Testis (tissue), 3 donors: ENCODE measurements around the gene CHCHD6. TPM values are rescaled to one million over a fixed set of nuclear protein-coding genes. Genes with fewer than 3 reads are reported as not detected.

ENCODE experiments used
- DNase-seq: peaks from one replicate; pipeline ENCODE4 v3.0.0-alpha.2; 2019
- H3K27ac ChIP-seq, 2 donors: fragments of 200-600 bp; sonication (generic); one replicate each; pipeline ENCODE4 v1.5.1; 2019
- H3K27me3 ChIP-seq: fragments of 200-600 bp; sonication (generic); one replicate; pipeline ENCODE4 v1.5.1; 2019
- H3K36me3 ChIP-seq: fragments of 200-600 bp; sonication (generic); one replicate; pipeline ENCODE4 v1.5.1; 2017; ENCODE audit warnings: low read depth; ENCODE audit errors: missing control alignments
- H3K4me1 ChIP-seq: fragments of 200-600 bp; sonication (generic); one replicate; pipeline ENCODE4 v1.5.1; 2019
- H3K4me3 ChIP-seq, 2 donors: fragments of 200-600 bp; sonication (generic); one replicate each; pipeline ENCODE4 v1.5.1; 2017 to 2019
- H3K9me3 ChIP-seq: fragments of 200-600 bp; sonication (generic); one replicate; pipeline ENCODE4 v1.5.1; 2017
- POLR2A ChIP-seq: fragments of 450-650 bp; IDR thresholded peaks from one replicate; pipeline ENCODE4 v1.6.1; 2017; ENCODE audit warnings: antibody characterized with exemption, mild to moderate bottlenecking, moderate library complexity
- WGBS, 2 donors: methylation state at CpG; one replicate each; pipeline ENCODE4 v1.1.5; 2018; 5-methylcytosine and 5-hydroxymethylcytosine counted together
- intact Hi-C: fragments of 100-400 bp; cut with DNase I; formaldehyde crosslinking; loops from one replicate; pipeline ENCODE4 v1.15.1; 2023; ENCODE audit warnings: low total_unique reads
- polyA plus RNA-seq: library from polyadenylated mRNA; stranded (reverse); fragments of 350-450 nt; fragmentation: Illumina TruSeq; extraction: RNeasy Lipid Tissue Mini Kit (QIAGEN cat#74804); gene quantifications from one replicate; pipeline ENCODE4 v1.2.3, GENCODE V29; 2014; ENCODE audit warnings: low read depth, low replicate concordance; ENCODE audit not compliant: insufficient read depth
- total RNA-seq, 2 donors: library from RNA; depleted of rRNA; stranded (reverse); fragments of >200 nt; gene quantifications; one replicate each; pipeline ENCODE4 v1.2.3, GENCODE V29; 2016
- TF ChIP-seq, protein P1 (sequence below), 3 experiments: fragments of 450-650 bp in 2 of 3; fragments of 200-600 bp in 1 of 3; sonication (generic) in 1 of 3; IDR thresholded peaks; one replicate each; pipeline ENCODE4 v1.5.1; 2016 to 2019; ENCODE audit warnings: antibody characterized with exemption in 3 of 3, mild to moderate bottlenecking in 2 of 3, moderate library complexity in 1 of 3

The CHCHD6 gene
- total and polyA plus RNA-seq, 3 donors from 2014 or later = 47.6 to 84.6 (median 49.9) TPM

DNA sequence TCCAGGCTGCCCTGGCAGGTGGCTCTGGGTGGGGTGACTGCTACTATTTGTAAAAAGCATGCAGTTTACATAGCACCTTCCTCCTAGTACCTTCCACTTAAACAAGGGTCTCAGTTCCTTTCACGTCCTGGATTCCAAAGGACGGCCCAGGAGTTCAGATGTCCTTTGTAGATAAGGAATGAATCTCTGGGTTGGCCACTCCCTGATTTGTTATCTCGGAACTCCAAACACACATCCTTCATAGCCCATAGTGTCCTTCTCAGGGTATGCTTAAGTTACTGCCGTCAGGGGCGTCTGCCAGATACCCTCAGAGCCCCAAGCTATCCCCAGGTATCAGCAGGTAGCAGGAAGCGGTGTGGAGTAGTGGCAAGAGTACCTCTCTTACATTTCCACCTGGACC lies 177.8 kb downstream of the CHCHD6 start:
- Histone ChIP-seq H3K27ac (no peak overlapping the region), H3K4me1 (peaks cover 15% of the 10 kb centered on the region), H3K9me3 (no peaks in the 10 kb centered on the region), H3K4me3 (no peak overlapping the region), H3K27me3 (no peaks in the 10 kb centered on the region), H3K36me3 (no peaks in the 10 kb centered on the region)
- intact Hi-C loops = no loop called here
- DNase-seq = no peak
- TF ChIP-seq, protein P1, sequence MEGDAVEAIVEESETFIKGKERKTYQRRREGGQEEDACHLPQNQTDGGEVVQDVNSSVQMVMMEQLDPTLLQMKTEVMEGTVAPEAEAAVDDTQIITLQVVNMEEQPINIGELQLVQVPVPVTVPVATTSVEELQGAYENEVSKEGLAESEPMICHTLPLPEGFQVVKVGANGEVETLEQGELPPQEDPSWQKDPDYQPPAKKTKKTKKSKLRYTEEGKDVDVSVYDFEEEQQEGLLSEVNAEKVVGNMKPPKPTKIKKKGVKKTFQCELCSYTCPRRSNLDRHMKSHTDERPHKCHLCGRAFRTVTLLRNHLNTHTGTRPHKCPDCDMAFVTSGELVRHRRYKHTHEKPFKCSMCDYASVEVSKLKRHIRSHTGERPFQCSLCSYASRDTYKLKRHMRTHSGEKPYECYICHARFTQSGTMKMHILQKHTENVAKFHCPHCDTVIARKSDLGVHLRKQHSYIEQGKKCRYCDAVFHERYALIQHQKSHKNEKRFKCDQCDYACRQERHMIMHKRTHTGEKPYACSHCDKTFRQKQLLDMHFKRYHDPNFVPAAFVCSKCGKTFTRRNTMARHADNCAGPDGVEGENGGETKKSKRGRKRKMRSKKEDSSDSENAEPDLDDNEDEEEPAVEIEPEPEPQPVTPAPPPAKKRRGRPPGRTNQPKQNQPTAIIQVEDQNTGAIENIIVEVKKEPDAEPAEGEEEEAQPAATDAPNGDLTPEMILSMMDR (IDR thresholded peaks at IDR 0.05) = no peak
- no peak for TF ChIP-seq POLR2A
- 93 to 94% methylated on average over 6 of the region's 6 CpGs for WGBS, 2 donors

DNA sequence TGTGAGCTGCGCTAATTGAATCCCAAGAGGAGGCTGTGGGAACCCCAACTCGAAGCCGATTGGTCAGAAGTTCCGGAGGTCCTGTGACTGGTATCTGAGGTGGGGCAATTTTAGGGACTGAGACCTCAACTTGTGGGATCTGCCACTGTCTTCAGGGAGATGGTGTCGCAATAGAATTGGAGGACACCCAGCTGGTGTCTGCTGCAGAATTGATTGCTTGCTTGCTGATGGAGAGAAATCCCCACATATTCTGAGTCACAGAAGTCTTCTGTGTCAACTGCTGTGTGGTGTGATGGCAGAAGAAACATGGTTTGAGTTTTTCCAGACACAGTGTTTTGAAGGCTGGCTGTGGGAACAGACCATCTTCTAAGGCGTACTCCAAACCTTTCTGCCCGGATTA lies 179.2 kb downstream of the CHCHD6 start:
- Histone ChIP-seq H3K36me3 (no peaks in the 10 kb centered on the region), H3K4me1 (peaks cover 20% of the 10 kb centered on the region), H3K9me3 (no peaks in the 10 kb centered on the region), H3K27me3 (no peaks in the 10 kb centered on the region), H3K27ac (no peak overlapping the region), H3K4me3 (no peak overlapping the region)
- 95 to 100% methylated on average over 5 to 7 of the region's 7 CpGs for WGBS, 2 donors
- no peak for DNase-seq
- intact Hi-C loops = no loop called here
- no peak for TF ChIP-seq POLR2A
- TF ChIP-seq, protein P1 (IDR thresholded peaks at IDR 0.05) = no peak

DNA sequence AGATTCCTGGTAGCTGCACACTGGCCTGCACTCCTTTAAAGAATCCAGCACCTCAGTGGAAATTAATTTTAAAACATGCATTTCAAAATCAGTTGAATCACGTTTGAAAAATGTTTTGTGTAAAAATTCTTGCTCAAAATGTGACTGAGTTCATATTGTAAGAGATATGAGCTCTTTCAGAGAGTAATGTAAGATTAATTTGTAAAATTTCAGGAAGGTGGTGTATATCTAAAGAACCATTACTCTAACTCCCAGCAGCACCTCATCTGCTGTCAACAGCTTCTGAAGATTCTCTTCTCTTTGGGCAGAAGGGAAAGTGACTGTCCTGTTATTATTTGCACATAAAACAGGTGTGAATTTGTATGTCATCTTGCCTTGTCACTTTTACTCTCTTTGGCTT lies 181.4 kb downstream of the CHCHD6 start:
- no peaks in the 10 kb centered on the region for H3K36me3 ChIP-seq
- H3K27ac ChIP-seq = no peak overlapping the region
- H3K4me3 ChIP-seq = no peak overlapping the region
- 49 to 65% methylated on average over 1 of the region's 1 CpG for WGBS, 2 donors
- TF ChIP-seq, protein P1 (IDR thresholded peaks at IDR 0.05) = no peak
- no peak for TF ChIP-seq POLR2A
- no peaks in the 10 kb centered on the region for H3K27me3 ChIP-seq
- DNase-seq = no peak
- peaks cover 20% of the 10 kb centered on the region for H3K4me1 ChIP-seq
- intact Hi-C loops = no loop called here
- H3K9me3 ChIP-seq = no peaks in the 10 kb centered on the region

DNA sequence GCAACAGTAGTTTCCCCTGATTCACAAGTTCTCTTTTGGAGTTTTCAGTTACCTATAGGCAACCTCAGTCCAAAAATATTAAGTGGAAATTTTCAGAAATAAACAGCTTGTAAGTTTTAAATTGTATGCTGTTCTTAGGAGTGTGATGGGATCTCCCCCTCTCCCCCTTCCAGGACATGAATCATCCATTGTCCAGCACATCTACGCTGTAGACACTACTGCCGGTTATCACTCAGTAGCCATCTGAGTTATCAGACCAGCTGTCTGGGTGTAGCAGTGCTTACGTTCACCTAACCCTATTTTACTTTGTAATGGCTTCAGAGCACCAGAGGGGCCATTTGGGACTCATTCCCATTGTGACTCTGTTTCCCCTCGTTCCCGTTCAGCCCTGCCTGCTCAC lies 182.2 kb downstream of the CHCHD6 start:
- no peak overlapping the region for H3K4me3 ChIP-seq
- peaks cover 20% of the 10 kb centered on the region for H3K4me1 ChIP-seq
- DNase-seq = no peak
- intact Hi-C loops = no loop called here
- 77 to 86% methylated on average over 5 of the region's 5 CpGs for WGBS, 2 donors
- TF ChIP-seq, protein P1 (IDR thresholded peaks at IDR 0.05) = no peak
- TF ChIP-seq POLR2A = no peak
- H3K27me3 ChIP-seq = no peaks in the 10 kb centered on the region
- no peak overlapping the region for H3K27ac ChIP-seq
- H3K36me3 ChIP-seq = no peaks in the 10 kb centered on the region
- no peaks in the 10 kb centered on the region for H3K9me3 ChIP-seq

DNA sequence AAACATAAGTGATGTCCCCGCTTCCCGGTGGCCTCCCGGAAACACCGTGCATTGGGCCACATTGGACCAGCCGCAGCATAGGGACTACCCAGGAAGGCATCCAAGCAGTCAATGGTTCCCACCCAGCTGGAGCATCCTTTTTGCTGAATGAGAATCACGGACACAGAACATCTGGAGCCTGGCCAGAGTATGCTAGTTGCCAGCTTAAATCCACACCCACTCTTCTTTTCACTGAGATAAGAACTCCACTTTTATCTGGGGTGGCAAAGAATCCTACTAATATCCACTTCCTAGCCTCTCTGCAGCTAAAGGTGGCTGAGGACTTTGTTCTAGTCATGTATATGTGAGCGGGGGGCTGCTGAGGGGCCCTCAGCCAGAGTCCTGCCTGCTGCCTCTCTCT lies 183.6 kb downstream of the CHCHD6 start:
- Histone ChIP-seq H3K36me3 (no peaks in the 10 kb centered on the region), H3K4me3 (no peak overlapping the region), H3K9me3 (no peaks in the 10 kb centered on the region), H3K27me3 (no peaks in the 10 kb centered on the region), H3K27ac (no peak overlapping the region), H3K4me1 (peaks cover 20% of the 10 kb centered on the region)
- DNase-seq = no peak
- TF ChIP-seq, protein P1 (IDR thresholded peaks at IDR 0.05) = no peak
- TF ChIP-seq POLR2A = no peak
- intact Hi-C loops = no loop called here
- WGBS, 2 donors = 81 to 83% methylated on average over 7 of the region's 7 CpGs
